PFSK-1 (cell line): ENCODE data around the gene MED27.

Experiments used
- POLR2AphosphoS5 ChIP-seq: IDR thresholded peaks from 2 replicates; pipeline ENCODE4 v1.6.1; 2012; ENCODE audit warnings: low read depth, mild to moderate bottlenecking, control low read depth, low read length, moderate library complexity
- SIN3A ChIP-seq: IDR thresholded peaks from 2 replicates; pipeline ENCODE4 v1.6.1; 2012; ENCODE audit warnings: mild to moderate bottlenecking, low read length, moderate library complexity, borderline replicate concordance; ENCODE audit not compliant: insufficient read depth
- TAF1 ChIP-seq: IDR thresholded peaks from 2 replicates; pipeline ENCODE4 v1.6.1; 2012; ENCODE audit warnings: low read length, control low read depth, borderline replicate concordance; ENCODE audit not compliant: insufficient read depth

- no peak for TF ChIP-seq POLR2AphosphoS5
- no peak for TF ChIP-seq TAF1
- no peak for TF ChIP-seq SIN3A
These were observed 231.9 kb downstream of the MED27 start for GRCh38 chr9:131847665-131848354.
